Neural cell (in vitro differentiated cells): ENCODE results near the gene FOXL2. TPM values are rescaled to one million over a fixed set of nuclear protein-coding genes. Genes with fewer than 3 reads are reported as not detected.

Experiments
- H2AFZ ChIP-seq: fragments of 200-600, 300-800 bp; sonication (generic), shearing (Covaris generic); 2 replicates; pipeline ENCODE4 v1.6.0; 2014; ENCODE audit warnings: low read depth, mild to moderate bottlenecking, antibody characterized with exemption, low read length, moderate library complexity
- H3F3A ChIP-seq: fragments of 200-600 bp; shearing (Covaris generic); 2 replicates; pipeline ENCODE4 v1.6.1; 2016; ENCODE audit warnings: mild to moderate bottlenecking, moderate library complexity, mixed read lengths, antibody characterized with exemption, low read length; ENCODE audit not compliant: insufficient read depth, poor library complexity, severe bottlenecking
- H3K27ac ChIP-seq: fragments of 200-600, 300-800 bp; sonication (generic), shearing (Covaris generic); 2 replicates; pipeline ENCODE4 v1.5.1; 2014; ENCODE audit warnings: mild to moderate bottlenecking, low read length, moderate library complexity
- H3K27me3 ChIP-seq: fragments of 300-800, 200-600 bp; sonication (generic), shearing (Covaris generic); 2 replicates; pipeline ENCODE4 v1.6.0; 2014; ENCODE audit warnings: mild to moderate bottlenecking, low read depth, low read length, moderate library complexity; ENCODE audit not compliant: insufficient read depth
- H3K36me3 ChIP-seq: fragments of 300-800, 200-600 bp; sonication (generic), shearing (Covaris generic); 2 replicates; pipeline ENCODE4 v1.5.1; 2014; ENCODE audit warnings: mild to moderate bottlenecking, antibody characterized with exemption, low read length, moderate library complexity; ENCODE audit not compliant: insufficient read depth
- H3K4me2 ChIP-seq: fragments of 300-800, 200-600 bp; sonication (generic), shearing (Covaris generic); 2 replicates; pipeline ENCODE4 v1.6.0; 2014; ENCODE audit warnings: mild to moderate bottlenecking, low read length
- H3K4me3 ChIP-seq: fragments of 300-800, 200-600 bp; sonication (generic), shearing (Covaris generic); 2 replicates; pipeline ENCODE4 v1.5.1; 2014; ENCODE audit warnings: mild to moderate bottlenecking, low read length, moderate library complexity
- H3K79me2 ChIP-seq: fragments of 200-600 bp; shearing (Covaris generic); replicated peaks from 2 replicates; pipeline ENCODE4 v1.6.0; 2014; ENCODE audit warnings: mild to moderate bottlenecking, low read length, moderate library complexity; ENCODE audit not compliant: insufficient read depth
- H3K9ac ChIP-seq: fragments of 300-800, 200-600 bp; sonication (generic), shearing (Covaris generic); 2 replicates; pipeline ENCODE4 v1.6.1; 2016; ENCODE audit warnings: mild to moderate bottlenecking, low read length, mixed read lengths
- H3K9me2 ChIP-seq: fragments of 200-600 bp; shearing (Covaris generic); 2 replicates; pipeline ENCODE4 v1.6.1; 2016; ENCODE audit warnings: mild to moderate bottlenecking, low read length, mixed read lengths; ENCODE audit not compliant: insufficient read depth
- H3K9me3 ChIP-seq: fragments of 200-600, 300-800 bp; sonication (generic), shearing (Covaris generic); 2 replicates; pipeline ENCODE4 v1.6.1; 2016; ENCODE audit warnings: mild to moderate bottlenecking, mixed run types, low read length, moderate library complexity, mixed read lengths
- H4K20me1 ChIP-seq: fragments of 200-600 bp; shearing (Covaris generic); 2 replicates; pipeline ENCODE4 v1.6.1; 2016; ENCODE audit warnings: mild to moderate bottlenecking, mixed run types; ENCODE audit not compliant: insufficient read depth
- CTCF ChIP-seq: fragments of 450-650 bp; IDR thresholded peaks from 2 replicates; pipeline ENCODE4 v1.5.1; 2014; ENCODE audit warnings: antibody characterized with exemption, mild to moderate bottlenecking, moderate library complexity; ENCODE audit not compliant: poor library complexity, severe bottlenecking
- EP300 ChIP-seq: fragments of 450-650 bp; conservative IDR thresholded peaks from 2 replicates; pipeline ENCODE4 v1.6.1; 2014; ENCODE audit warnings: antibody characterized with exemption, mild to moderate bottlenecking, moderate library complexity; ENCODE audit not compliant: poor library complexity, severe bottlenecking
- EZH2 ChIP-seq: fragments of 200-600, 300-800 bp; shearing (Covaris generic), sonication (generic); IDR thresholded peaks from 2 replicates; pipeline ENCODE4 v1.6.1; 2014; ENCODE audit warnings: antibody characterized with exemption, low read length, borderline replicate concordance, mild to moderate bottlenecking; ENCODE audit not compliant: insufficient read depth, poor library complexity, severe bottlenecking
- MXI1 ChIP-seq: fragments of 450-650 bp; conservative IDR thresholded peaks from 2 replicates; pipeline ENCODE4 v1.6.1; 2014; ENCODE audit warnings: antibody characterized with exemption, mild to moderate bottlenecking; ENCODE audit not compliant: poor library complexity, severe bottlenecking
- POLR2AphosphoS5 ChIP-seq: IDR thresholded peaks from 2 replicates; pipeline ENCODE4 v1.6.1; 2012
- RAD21 ChIP-seq: fragments of 450-650 bp; conservative IDR thresholded peaks from 2 replicates; pipeline ENCODE4 v1.6.1; 2014; ENCODE audit warnings: antibody characterized with exemption, mild to moderate bottlenecking, moderate library complexity
- REST ChIP-seq: IDR thresholded peaks from 2 replicates; pipeline ENCODE4 v1.6.1; 2012; ENCODE audit warnings: borderline replicate concordance
- SMC3 ChIP-seq: fragments of 450-650 bp; conservative IDR thresholded peaks from 2 replicates; pipeline ENCODE4 v1.6.1; 2014; ENCODE audit warnings: antibody characterized with exemption, mild to moderate bottlenecking, moderate library complexity; ENCODE audit not compliant: poor library complexity
- TAF1 ChIP-seq: IDR thresholded peaks from 2 replicates; pipeline ENCODE4 v1.6.1; 2012; ENCODE audit warnings: low read depth
- polyA plus RNA-seq: library from polyadenylated mRNA; depleted of rRNA; stranded (reverse); fragments of >200 nt; gene quantifications from 2 replicates; pipeline ENCODE4 v1.2.3, GENCODE V29; 2014

Gene FOXL2
- polyA plus RNA-seq, 1 donor from 2014 or later: not detected

- Histone ChIP-seq H2AFZ (no peak overlapping the region), H3K27me3 (no peaks in the 10 kb centered on the region), H3F3A (no peaks in the 10 kb centered on the region), H3K9ac (no peak overlapping the region), H3K27ac (no peak overlapping the region), H3K79me2 (no peaks in the 10 kb centered on the region), H3K4me3 (no peak overlapping the region), H3K9me2 (no peaks in the 10 kb centered on the region), H3K4me2 (no peak overlapping the region), H4K20me1 (no peaks in the 10 kb centered on the region), H3K36me3 (no peaks in the 10 kb centered on the region), H3K9me3 (no peaks in the 10 kb centered on the region)
- TF ChIP-seq CTCF (no peak), POLR2AphosphoS5 (no peak), EP300 (no peak), SMC3 (no peak), MXI1 (no peak), EZH2 (no peak), TAF1 (no peak), REST (no peak), RAD21 (no peak)
Observed at GRCh38 chr3:138972941-138973340, 26.0 kb upstream of the FOXL2 start.

- H3F3A ChIP-seq: no peaks in the 10 kb centered on the region
- no peaks in the 10 kb centered on the region for H3K36me3 ChIP-seq
- H3K9me3 ChIP-seq: no peaks in the 10 kb centered on the region
- H4K20me1 ChIP-seq: no peaks in the 10 kb centered on the region
- no peaks in the 10 kb centered on the region for H3K9me2 ChIP-seq
- H3K27ac ChIP-seq: no peak overlapping the region
- H3K4me3 ChIP-seq: no peak overlapping the region
- H3K9ac ChIP-seq: no peak overlapping the region
- no peaks in the 10 kb centered on the region for H3K79me2 ChIP-seq
- no peak for TF ChIP-seq POLR2AphosphoS5
- TF ChIP-seq EZH2: no peak
- TF ChIP-seq REST: no peak
- no peak for TF ChIP-seq TAF1
- no peak for TF ChIP-seq CTCF
- no peak overlapping the region for H2AFZ ChIP-seq
- H3K27me3 ChIP-seq: no peaks in the 10 kb centered on the region
- no peak overlapping the region for H3K4me2 ChIP-seq
Observed at GRCh38 chr3:138971766-138972320, 24.9 kb upstream of the FOXL2 start.
